Measurements from ENCODE around the gene PAQR9. TPM values are rescaled to one million over a fixed set of nuclear protein-coding genes. Genes with fewer than 3 reads are reported as not detected.
A peak's percentile ranks its signal among the peaks of the same experiment; 100 is the strongest.

Gene PAQR9
- total RNA-seq, 1 donor from 2014 or later, result 0.23 TPM

- no peak overlapping the region for H3K4me3 ChIP-seq (ENCODE audit: insufficient read depth, low read depth, low read length)
- Mint-ChIP-seq H3K4me3 (ENCODE audit: unreplicated experiment) (no peak overlapping the region), H3K36me3 (ENCODE audit: low read depth, unreplicated experiment) (no peaks in the 10 kb centered on the region), H3K4me1 (ENCODE audit: low read depth, unreplicated experiment) (no peaks in the 10 kb centered on the region), H3K27me3 (ENCODE audit: low read depth, unreplicated experiment) (peaks cover 10% of the 10 kb centered on the region), H3K9me3 (ENCODE audit: unreplicated experiment) (no peaks in the 10 kb centered on the region), H3K27ac (ENCODE audit: unreplicated experiment) (no peak overlapping the region)
- no peak overlapping the region for H3K4me2 ChIP-seq (ENCODE audit: low read length)
- FAIRE-seq (no peak), DNase-seq (ENCODE audit: low read depth) (no peak)
- H3K27me3 ChIP-seq (ENCODE audit: insufficient read depth, low read length), result no peaks in the 10 kb centered on the region
- no peaks in the 10 kb centered on the region for H3K36me3 ChIP-seq (ENCODE audit: insufficient read depth, low read length)
- H2AFZ ChIP-seq (ENCODE audit: low read depth, low read length), result no peak overlapping the region
- TF ChIP-seq CTCF (IDR thresholded peaks at IDR 0.05; ENCODE audit: insufficient read depth, low read depth, low read length), result no peak
- TF ChIP-seq EZH2 (IDR thresholded peaks at IDR 0.05; ENCODE audit: insufficient read depth, low read length), result no peak
- H4K20me1 ChIP-seq (ENCODE audit: insufficient read depth, low read length), result no peaks in the 10 kb centered on the region
- no peaks in the 10 kb centered on the region for H3K9me3 ChIP-seq (ENCODE audit: insufficient read depth, low read depth, low read length)
- no peaks in the 10 kb centered on the region for H3K4me1 ChIP-seq (ENCODE audit: insufficient read depth, low read length)
- H3K79me2 ChIP-seq (ENCODE audit: insufficient read depth, low read length), result no peaks in the 10 kb centered on the region
- H3K27ac ChIP-seq (ENCODE audit: low read depth, low read length), result no peak overlapping the region
- H3K9ac ChIP-seq (ENCODE audit: low read length), result no peak overlapping the region
Measured at GRCh38 chr3:142930463-142930862, 33.0 kb downstream of the PAQR9 start.

GRCh38 chr3:142929890-142930289 lies 33.6 kb downstream of the PAQR9 start:
- DNase-seq (ENCODE audit: low read depth) (no peak), FAIRE-seq (no peak)
- Histone ChIP-seq H3K9me3 (ENCODE audit: insufficient read depth, low read depth, low read length) (no peaks in the 10 kb centered on the region), H3K27me3 (ENCODE audit: insufficient read depth, low read length) (no peaks in the 10 kb centered on the region), H3K4me3 (ENCODE audit: insufficient read depth, low read depth, low read length) (no peak overlapping the region), H3K4me1 (ENCODE audit: insufficient read depth, low read length) (no peaks in the 10 kb centered on the region), H3K36me3 (ENCODE audit: insufficient read depth, low read length) (no peaks in the 10 kb centered on the region), H3K4me2 (ENCODE audit: low read length) (no peak overlapping the region), H2AFZ (ENCODE audit: low read depth, low read length) (no peak overlapping the region), H3K79me2 (ENCODE audit: insufficient read depth, low read length) (no peaks in the 10 kb centered on the region), H4K20me1 (ENCODE audit: insufficient read depth, low read length) (no peaks in the 10 kb centered on the region), H3K9ac (ENCODE audit: low read length) (no peak overlapping the region), H3K27ac (ENCODE audit: low read depth, low read length) (no peak overlapping the region)
- Mint-ChIP-seq H3K27me3 (ENCODE audit: low read depth, unreplicated experiment) (peaks cover 10% of the 10 kb centered on the region), H3K36me3 (ENCODE audit: low read depth, unreplicated experiment) (no peaks in the 10 kb centered on the region), H3K4me1 (ENCODE audit: low read depth, unreplicated experiment) (no peaks in the 10 kb centered on the region), H3K9me3 (ENCODE audit: unreplicated experiment) (no peaks in the 10 kb centered on the region), H3K4me3 (ENCODE audit: unreplicated experiment) (no peak overlapping the region), H3K27ac (ENCODE audit: unreplicated experiment) (no peak overlapping the region)
- TF ChIP-seq EZH2 (IDR thresholded peaks at IDR 0.05; ENCODE audit: insufficient read depth, low read length) (no peak), CTCF (IDR thresholded peaks at IDR 0.05; ENCODE audit: insufficient read depth, low read depth, low read length) (no peak)

- no peak overlapping the region for H3K4me3 ChIP-seq (ENCODE audit: insufficient read depth, low read depth, low read length)
- no peak overlapping the region for H3K4me3 Mint-ChIP-seq (ENCODE audit: unreplicated experiment)
- no peak overlapping the region for H3K9ac ChIP-seq (ENCODE audit: low read length)
- H3K27me3 ChIP-seq (ENCODE audit: insufficient read depth, low read length), result no peaks in the 10 kb centered on the region
- H3K36me3 Mint-ChIP-seq (ENCODE audit: low read depth, unreplicated experiment), result no peaks in the 10 kb centered on the region
- FAIRE-seq (no peak), DNase-seq (ENCODE audit: low read depth) (no peak)
- no peaks in the 10 kb centered on the region for H4K20me1 ChIP-seq (ENCODE audit: insufficient read depth, low read length)
- H3K4me2 ChIP-seq (ENCODE audit: low read length), result no peak overlapping the region
- H2AFZ ChIP-seq (ENCODE audit: low read depth, low read length), result no peak overlapping the region
- no peak overlapping the region for H3K27ac Mint-ChIP-seq (ENCODE audit: unreplicated experiment)
- no peaks in the 10 kb centered on the region for H3K9me3 ChIP-seq (ENCODE audit: insufficient read depth, low read depth, low read length)
- peak; percentile 25 for TF ChIP-seq CTCF (IDR thresholded peaks at IDR 0.05; ENCODE audit: insufficient read depth, low read depth, low read length)
- TF ChIP-seq EZH2 (IDR thresholded peaks at IDR 0.05; ENCODE audit: insufficient read depth, low read length), result no peak
- no peaks in the 10 kb centered on the region for H3K4me1 ChIP-seq (ENCODE audit: insufficient read depth, low read length)
- H3K27me3 Mint-ChIP-seq (ENCODE audit: low read depth, unreplicated experiment), result peaks cover 10% of the 10 kb centered on the region
- H3K27ac ChIP-seq (ENCODE audit: low read depth, low read length), result no peak overlapping the region
- no peaks in the 10 kb centered on the region for H3K79me2 ChIP-seq (ENCODE audit: insufficient read depth, low read length)
- H3K9me3 Mint-ChIP-seq (ENCODE audit: unreplicated experiment), result peaks cover 6% of the 10 kb centered on the region
- H3K4me1 Mint-ChIP-seq (ENCODE audit: low read depth, unreplicated experiment), result no peaks in the 10 kb centered on the region
- H3K36me3 ChIP-seq (ENCODE audit: insufficient read depth, low read length), result no peaks in the 10 kb centered on the region
Measured at GRCh38 chr3:142929109-142929508, 34.4 kb downstream of the PAQR9 start.
